Keratinocyte (primary cell): ENCODE data around the gene CAPNS1. TPM values are rescaled to one million over a fixed set of nuclear protein-coding genes. Genes with fewer than 3 reads are reported as not detected.
"Not testable (repeated sequence)": the region's sequence is repeated elsewhere in the genome, so short reads cannot be mapped to it uniquely, and the experiment has no call there.

ENCODE experiments used
- DNase-seq: peaks from one replicate; pipeline ENCODE4 v3.0.0-alpha.2; 2011; ENCODE audit warnings: low read depth, missing footprints, low spot score
- FAIRE-seq: peaks from 2 replicates; lab custom pipeline; 2011; peaks lifted over from hg19 to GRCh38; lab: Jason Lieb, UNC
- H2AFZ ChIP-seq: 2 replicates; pipeline ENCODE4 v1.6.0; 2012; ENCODE audit warnings: low read length, control low read depth, inconsistent platforms; ENCODE audit not compliant: control insufficient read depth
- H3K27ac ChIP-seq: 2 replicates; pipeline ENCODE4 v1.5.1; 2011; ENCODE audit warnings: low read length; ENCODE audit not compliant: control insufficient read depth, insufficient read depth
- H3K27me3 ChIP-seq: 3 replicates; pipeline ENCODE4 v1.6.0; 2011; ENCODE audit warnings: low read length; ENCODE audit not compliant: control insufficient read depth, insufficient read depth; ENCODE audit errors: extremely low read depth
- H3K36me3 ChIP-seq, 2 experiments: 2 replicates in 1 of 2; 3 replicates in 1 of 2; pipeline ENCODE4 v1.5.1; 2011; ENCODE audit warnings: low read length in 2 of 2, mild to moderate bottlenecking in 1 of 2; ENCODE audit not compliant: control insufficient read depth in 2 of 2, insufficient read depth in 2 of 2; ENCODE audit errors: extremely low read depth in 1 of 2
- H3K4me1 ChIP-seq: 3 replicates; pipeline ENCODE4 v1.5.1; 2011; ENCODE audit warnings: low read length; ENCODE audit not compliant: control insufficient read depth, insufficient read depth; ENCODE audit errors: extremely low read depth
- H3K4me2 ChIP-seq: 3 replicates; pipeline ENCODE4 v1.6.0; 2011; ENCODE audit warnings: low read depth, low read length; ENCODE audit not compliant: control insufficient read depth, insufficient read depth; ENCODE audit errors: extremely low read depth
- H3K4me3 ChIP-seq, 3 experiments: fragments of 200-600 bp in 1 of 3; sonication (generic) in 1 of 3; 2 replicates in 2 of 3; 3 replicates in 1 of 3; pipeline ENCODE4 v1.5.1; 2011 to 2016; ENCODE audit warnings: low read length in 3 of 3, mild to moderate bottlenecking in 3 of 3, control low read depth in 2 of 3, inconsistent platforms in 1 of 3, low read depth in 1 of 3, mixed read lengths in 1 of 3, mixed run types in 1 of 3, moderate library complexity in 1 of 3; ENCODE audit not compliant: control insufficient read depth in 2 of 3, insufficient read depth in 2 of 3; ENCODE audit errors: extremely low read depth in 1 of 3
- H3K79me2 ChIP-seq: 2 replicates; pipeline ENCODE4 v1.6.0; 2012; ENCODE audit warnings: low read length; ENCODE audit not compliant: control insufficient read depth, insufficient read depth
- H3K9ac ChIP-seq: 3 replicates; pipeline ENCODE4 v1.6.0; 2011; ENCODE audit warnings: low read length; ENCODE audit not compliant: control insufficient read depth, insufficient read depth; ENCODE audit errors: extremely low read depth
- H3K9me1 ChIP-seq: 3 replicates; pipeline ENCODE4 v1.6.0; 2011; ENCODE audit warnings: low read length; ENCODE audit not compliant: control insufficient read depth, insufficient read depth; ENCODE audit errors: extremely low read depth
- H3K9me3 ChIP-seq: 2 replicates; pipeline ENCODE4 v1.5.1; 2012; ENCODE audit warnings: low read depth, low read length; ENCODE audit not compliant: control insufficient read depth
- H4K20me1 ChIP-seq: 3 replicates; pipeline ENCODE4 v1.6.0; 2011; ENCODE audit warnings: low read length; ENCODE audit not compliant: control insufficient read depth, insufficient read depth; ENCODE audit errors: extremely low read depth
- CTCF ChIP-seq, 3 experiments: IDR thresholded peaks in 1 of 3; conservative IDR thresholded peaks in 1 of 3; optimal IDR thresholded peaks in 1 of 3; 2 replicates in 2 of 3; 3 replicates in 1 of 3; pipeline versions ENCODE3 to v1.5.1; 2011; ENCODE audit warnings: low read length in 3 of 3, mild to moderate bottlenecking in 3 of 3, moderate library complexity in 2 of 3, control low read depth in 1 of 3, inconsistent platforms in 1 of 3; ENCODE audit not compliant: insufficient read depth in 2 of 3; ENCODE audit errors: extremely low read depth in 1 of 3
- EZH2 ChIP-seq: IDR thresholded peaks from one replicate; pipeline ENCODE4 v1.6.1; 2012; ENCODE audit warnings: inconsistent platforms, mild to moderate bottlenecking, low read length, moderate library complexity
- dilution Hi-C: fragments of 300-500 bp; cut with MboI; formaldehyde crosslinking; loops from one replicate; pipeline ENCODE4 v1.7.0; 2020; ENCODE audit warnings: low sequenced_read_pairs; ENCODE audit not compliant: extremely low pct_ligation_motif_present
- polyA plus RNA-seq, 5 experiments: library from polyadenylated mRNA; depleted of rRNA in 3 of 5; stranded (reverse) in 3 of 5; stranded (forward) in 1 of 5; unstranded in 1 of 5; fragments of >200 nt; gene quantifications; 1 replicate in 1 of 5; 2 replicates in 3 of 5; 3 replicates in 1 of 5; pipeline versions ENCODE4 v1.2.1 to v1.2.3, GENCODE V29; 2011 to 2012; ENCODE audit warnings: missing spikeins in 2 of 5, low read depth in 1 of 5, low replicate concordance in 1 of 5

Gene CAPNS1
- polyA plus RNA-seq, 1 donor (not counting 4 experiments of a cell fraction or from before 2014, with no cell fraction given) = 884 TPM

- Histone ChIP-seq H3K27ac (peak overlapping the region; percentile 47), H3K4me1 (peaks cover 16% of the 10 kb centered on the region), H4K20me1 (no peaks in the 10 kb centered on the region), H3K4me2 (peak overlapping the region; percentile 86), H2AFZ (peak overlapping the region; percentile 58), H3K36me3 (peaks cover 9 to 11% of the 10 kb centered on the region in 2 experiments), H3K27me3 (no peaks in the 10 kb centered on the region), H3K4me3 (peak overlapping the region; percentile 12 to 58 (median 34)), H3K9me1 (no peaks in the 10 kb centered on the region), H3K79me2 (no peaks in the 10 kb centered on the region), H3K9me3 (no peaks in the 10 kb centered on the region), H3K9ac (peak overlapping the region; percentile 48)
- dilution Hi-C loops = no loop called here
- no peak for DNase-seq
- TF ChIP-seq EZH2 (no peak), CTCF (optimal IDR thresholded peaks at IDR 0.05 in 1 of 3, IDR thresholded peaks at IDR 0.05 in 1 of 3, conservative IDR thresholded peaks at IDR 0.05 in 1 of 3; ENCODE audit: extremely low read depth in 1 of 3, insufficient read depth in 2 of 3, low read length in 3 of 3) (no peak)
- FAIRE-seq = no peak
These were observed 11.5 kb upstream of the CAPNS1 start for GRCh38 chr19:36128392-36128736.

GRCh38 chr19:36131221-36131620 lies 8.6 kb upstream of the CAPNS1 start:
- H3K27ac ChIP-seq, H3K27me3 ChIP-seq, H2AFZ ChIP-seq, H3K79me2 ChIP-seq, H4K20me1 ChIP-seq, H3K4me3 ChIP-seq, FAIRE-seq, H3K9ac ChIP-seq, H3K4me2 ChIP-seq, dilution Hi-C loops, DNase-seq, H3K9me1 ChIP-seq, H3K9me3 ChIP-seq, H3K36me3 ChIP-seq: not testable (repeated sequence)
- peaks cover 21% of the 10 kb centered on the region for H3K4me1 ChIP-seq

GRCh38 chr19:36134867-36135266 lies 5.0 kb upstream of the CAPNS1 start:
- H3K36me3 ChIP-seq, H3K27me3 ChIP-seq, H3K9me3 ChIP-seq, FAIRE-seq, DNase-seq, H2AFZ ChIP-seq, H3K4me2 ChIP-seq, H3K9ac ChIP-seq, H3K27ac ChIP-seq, H3K79me2 ChIP-seq, H3K4me3 ChIP-seq, dilution Hi-C loops, H4K20me1 ChIP-seq, H3K9me1 ChIP-seq: not testable (repeated sequence)
- peaks cover 35% of the 10 kb centered on the region for H3K4me1 ChIP-seq
